ENCODE measurements around the gene EHBP1. TPM values are rescaled to one million over a fixed set of nuclear protein-coding genes. Genes with fewer than 3 reads are reported as not detected.

EHBP1 gene
- polyA plus RNA-seq, 1 of the 3 experiments (the other 2 are of a cell fraction), result 62.7 TPM

GRCh38 chr2:62727259-62727867, 21.9 kb downstream of the EHBP1 start:
- ChIA-PET CTCF (no interaction called here), POLR2A (no interaction called here)
- TF ChIP-seq CTCF (IDR thresholded peaks at IDR 0.05), result no peak
- TF ChIP-seq RAD21 (IDR thresholded peaks at IDR 0.05; ENCODE audit: low read length), result no peak
- TF ChIP-seq TCF12 (IDR thresholded peaks at IDR 0.05), result no peak
- no peak for TF ChIP-seq PBX3 (IDR thresholded peaks at IDR 0.05)
- 87% methylated on average over 2 of the region's 2 CpGs for WGBS (ENCODE audit: low lambda C conversion rate)
- Histone ChIP-seq H3K79me2 (ENCODE audit: insufficient read depth) (peaks cover 91% of the 10 kb centered on the region), H3K27me3 (ENCODE audit: insufficient read depth) (no peaks in the 10 kb centered on the region), H3K4me1 (ENCODE audit: control insufficient read depth in 1 of 2, insufficient read depth in 2 of 2, low read depth in 1 of 2, low read length in 1 of 2) (peaks cover 0 to 7% of the 10 kb centered on the region in 2 experiments; a peak in 1 of 4 replicates), H3K4me2 (no peak overlapping the region), H3F3A (replicated peaks; ENCODE audit: insufficient read depth) (peaks cover 8% of the 10 kb centered on the region), H2AFZ (ENCODE audit: low read depth) (no peak overlapping the region), H4K20me1 (ENCODE audit: insufficient read depth) (peaks cover 13% of the 10 kb centered on the region; the same call in 1 of the 2 replicates), H3K9ac (no peak overlapping the region), H3K4me3 (ENCODE audit: low read depth in 2 of 2, low read length in 1 of 2) (no peak overlapping the region), H3K27ac (ENCODE audit: low read depth in 2 of 2, low read length in 1 of 2) (no peak overlapping the region), H3K36me3 (replicated peaks in 1 of 2; ENCODE audit: control insufficient read depth in 1 of 2, insufficient read depth in 2 of 2, low read length in 1 of 2) (peaks cover 0 to 14% of the 10 kb centered on the region in 2 experiments), H3K9me3 (no peaks in the 10 kb centered on the region), H3K9me2 (no peaks in the 10 kb centered on the region)
- no peak for DNase-seq

- TF ChIP-seq TEAD4 (IDR thresholded peaks at IDR 0.05; ENCODE audit: borderline replicate concordance, insufficient read depth), result no peak
- Histone ChIP-seq H3K4me3 (ENCODE audit: low read depth in 2 of 2, low read length in 1 of 2) (no peak overlapping the region), H3K4me1 (ENCODE audit: control insufficient read depth in 1 of 2, insufficient read depth in 2 of 2, low read depth in 1 of 2, low read length in 1 of 2) (peaks cover 0 to 7% of the 10 kb centered on the region in 2 experiments; a peak in 1 of 4 replicates), H3K9ac (no peak overlapping the region), H3K36me3 (replicated peaks in 1 of 2; ENCODE audit: control insufficient read depth in 1 of 2, insufficient read depth in 2 of 2, low read length in 1 of 2) (peaks cover 0 to 16% of the 10 kb centered on the region in 2 experiments), H4K20me1 (ENCODE audit: insufficient read depth) (peaks cover 13% of the 10 kb centered on the region; the same call in 1 of the 2 replicates), H3K9me3 (no peaks in the 10 kb centered on the region), H3K27ac (ENCODE audit: low read depth in 2 of 2, low read length in 1 of 2) (no peak overlapping the region), H3K27me3 (ENCODE audit: insufficient read depth) (no peaks in the 10 kb centered on the region), H2AFZ (ENCODE audit: low read depth) (no peak overlapping the region), H3K4me2 (no peak overlapping the region), H3K79me2 (ENCODE audit: insufficient read depth) (peaks cover 91% of the 10 kb centered on the region), H3F3A (replicated peaks; ENCODE audit: insufficient read depth) (peaks cover 8% of the 10 kb centered on the region), H3K9me2 (no peaks in the 10 kb centered on the region)
- no peak for DNase-seq
- WGBS (ENCODE audit: low lambda C conversion rate), result 74% methylated on average over 5 of the region's 5 CpGs
- ChIA-PET CTCF (no interaction called here), POLR2A (no interaction called here)
These were observed 22.5 kb downstream of the EHBP1 start for GRCh38 chr2:62727876-62728566.

GRCh38 chr2:62731275-62731674, 25.8 kb downstream of the EHBP1 start:
- Histone ChIP-seq H3K36me3 (replicated peaks in 1 of 2; ENCODE audit: control insufficient read depth in 1 of 2, insufficient read depth in 2 of 2, low read length in 1 of 2) (peaks cover 0 to 16% of the 10 kb centered on the region in 2 experiments), H3K27me3 (ENCODE audit: insufficient read depth) (no peaks in the 10 kb centered on the region), H3K4me2 (no peak overlapping the region), H3K4me3 (ENCODE audit: low read depth in 2 of 2, low read length in 1 of 2) (no peak overlapping the region), H3K4me1 (ENCODE audit: control insufficient read depth in 1 of 2, insufficient read depth in 2 of 2, low read depth in 1 of 2, low read length in 1 of 2) (peaks cover 0 to 2% of the 10 kb centered on the region in 2 experiments; a peak in 2 of 4 replicates), H3F3A (replicated peaks; ENCODE audit: insufficient read depth) (peaks cover 8% of the 10 kb centered on the region), H3K9me3 (no peaks in the 10 kb centered on the region), H3K27ac (ENCODE audit: low read depth in 2 of 2, low read length in 1 of 2) (no peak overlapping the region), H3K79me2 (ENCODE audit: insufficient read depth) (peaks cover 93% of the 10 kb centered on the region), H2AFZ (ENCODE audit: low read depth) (no peak overlapping the region), H3K9ac (no peak overlapping the region), H4K20me1 (ENCODE audit: insufficient read depth) (peaks cover 2% of the 10 kb centered on the region; the same call in 1 of the 2 replicates), H3K9me2 (no peaks in the 10 kb centered on the region)
- no peak for DNase-seq
- POLR2A ChIA-PET, result no interaction called here
- CTCF ChIA-PET, result no interaction called here
- no peak for TF ChIP-seq REST (IDR thresholded peaks at IDR 0.05; ENCODE audit: low read depth, low read length)
- TF ChIP-seq SIN3A (IDR thresholded peaks at IDR 0.05; ENCODE audit: borderline replicate concordance, low read depth, low read length), result no peak
- TF ChIP-seq USF2 (IDR thresholded peaks at IDR 0.05; ENCODE audit: borderline replicate concordance, low read depth, low read length), result no peak
- no peak for TF ChIP-seq EP300 (IDR thresholded peaks at IDR 0.05; ENCODE audit: borderline replicate concordance in 1 of 2, low read depth in 1 of 2, low read length in 1 of 2)
- no peak for TF ChIP-seq RAD21 (IDR thresholded peaks at IDR 0.05; ENCODE audit: low read length)
- TF ChIP-seq TEAD4 (IDR thresholded peaks at IDR 0.05; ENCODE audit: borderline replicate concordance, insufficient read depth), result no peak
- no peak for TF ChIP-seq PBX3 (IDR thresholded peaks at IDR 0.05)
- WGBS (ENCODE audit: low lambda C conversion rate), result 93% methylated on average over 3 of the region's 3 CpGs
